Esophagus squamous epithelium (tissue), 5 donors: ENCODE measurements around the gene CNTNAP4. TPM values are rescaled to one million over a fixed set of nuclear protein-coding genes. Genes with fewer than 3 reads are reported as not detected.

ENCODE experiments used
- DNase-seq: peaks from one replicate; lab custom pipeline; 2025; lab: John Stamatoyannopoulos, UW
- H3K27ac ChIP-seq, 4 donors: fragments of 200-600 bp; sonication (generic); one replicate each; pipeline ENCODE4 v1.5.1; 2016 to 2019; ENCODE audit warnings: mild to moderate bottlenecking in 1 of 4
- H3K27me3 ChIP-seq, 4 donors: fragments of 200-600 bp; sonication (generic); 1 replicate in 3 of 4; 2 replicates in 1 of 4; pipeline versions ENCODE4 v1.5.1 to v1.6.0; 2017 to 2021; ENCODE audit warnings: antibody characterized with exemption in 1 of 4
- H3K36me3 ChIP-seq, 3 donors: fragments of 200-600 bp; sonication (generic); one replicate each; pipeline ENCODE4 v1.5.1; 2016 to 2019
- H3K4me1 ChIP-seq, 3 donors: fragments of 200-600 bp; sonication (generic); one replicate each; pipeline ENCODE4 v1.5.1; 2017 to 2019
- H3K4me3 ChIP-seq, 4 donors: fragments of 200-600 bp; sonication (generic); 1 replicate in 3 of 4; 2 replicates in 1 of 4; pipeline ENCODE4 v1.5.1; 2016 to 2019; ENCODE audit warnings: mild to moderate bottlenecking in 2 of 4, moderate library complexity in 1 of 4
- H3K9me3 ChIP-seq, 3 donors: fragments of 200-600 bp; sonication (generic); one replicate each; pipeline ENCODE4 v1.5.1; 2016 to 2019
- POLR2A ChIP-seq, 4 donors: fragments of 450-650 bp; IDR thresholded peaks; one replicate each; pipeline ENCODE4 v1.6.1; 2017; ENCODE audit warnings: antibody characterized with exemption in 4 of 4, mild to moderate bottlenecking in 4 of 4, moderate library complexity in 3 of 4
- WGBS, 2 donors: methylation state at CpG; one replicate each; pipeline ENCODE4 v1.1.5; 2018; 5-methylcytosine and 5-hydroxymethylcytosine counted together
- intact Hi-C: fragments of 100-400 bp; cut with DNase I; formaldehyde crosslinking; loops from one replicate; pipeline ENCODE4 v1.15.0; 2022
- total RNA-seq, 4 donors: library from RNA; depleted of rRNA; stranded (reverse); fragments of >200 nt; gene quantifications; one replicate each; pipeline ENCODE4 v1.1.0, GENCODE V29; 2016
- TF ChIP-seq, protein P1 (sequence below), 6 experiments: fragments of 450-650 bp in 4 of 6; fragments of 200-600 bp in 2 of 6; sonication (generic) in 2 of 6; IDR thresholded peaks; one replicate each; pipeline ENCODE4 v1.5.1; 2016 to 2019; ENCODE audit warnings: antibody characterized with exemption in 6 of 6, mild to moderate bottlenecking in 4 of 6, moderate library complexity in 4 of 6
- donor health status: DM: yes; HTN: yes; CAD: no.

Gene CNTNAP4
- total RNA-seq, 4 donors from 2014 or later = not detected

DNA sequence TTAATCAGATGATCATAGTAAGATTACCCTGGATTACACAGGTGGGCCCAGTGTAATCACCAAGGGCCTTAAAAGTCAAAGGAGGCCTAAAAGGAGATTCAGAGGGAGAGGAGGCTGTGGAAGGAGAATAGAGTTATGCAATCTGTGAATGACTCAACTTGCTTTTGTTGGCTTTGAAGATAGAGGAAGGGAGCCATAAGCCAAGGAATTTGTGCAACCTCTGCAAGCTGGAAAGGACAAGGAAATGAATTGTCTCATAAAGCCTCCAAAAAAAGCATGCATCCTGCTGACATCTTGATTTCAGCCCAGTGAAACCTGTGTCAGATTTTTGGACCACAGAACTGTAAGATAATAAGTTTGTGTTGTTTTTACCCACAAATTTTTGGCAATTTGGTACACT is 109.6 kb downstream of the CNTNAP4 start:
- TF ChIP-seq POLR2A (IDR thresholded peaks at IDR 0.05) = no peak
- TF ChIP-seq, protein P1, sequence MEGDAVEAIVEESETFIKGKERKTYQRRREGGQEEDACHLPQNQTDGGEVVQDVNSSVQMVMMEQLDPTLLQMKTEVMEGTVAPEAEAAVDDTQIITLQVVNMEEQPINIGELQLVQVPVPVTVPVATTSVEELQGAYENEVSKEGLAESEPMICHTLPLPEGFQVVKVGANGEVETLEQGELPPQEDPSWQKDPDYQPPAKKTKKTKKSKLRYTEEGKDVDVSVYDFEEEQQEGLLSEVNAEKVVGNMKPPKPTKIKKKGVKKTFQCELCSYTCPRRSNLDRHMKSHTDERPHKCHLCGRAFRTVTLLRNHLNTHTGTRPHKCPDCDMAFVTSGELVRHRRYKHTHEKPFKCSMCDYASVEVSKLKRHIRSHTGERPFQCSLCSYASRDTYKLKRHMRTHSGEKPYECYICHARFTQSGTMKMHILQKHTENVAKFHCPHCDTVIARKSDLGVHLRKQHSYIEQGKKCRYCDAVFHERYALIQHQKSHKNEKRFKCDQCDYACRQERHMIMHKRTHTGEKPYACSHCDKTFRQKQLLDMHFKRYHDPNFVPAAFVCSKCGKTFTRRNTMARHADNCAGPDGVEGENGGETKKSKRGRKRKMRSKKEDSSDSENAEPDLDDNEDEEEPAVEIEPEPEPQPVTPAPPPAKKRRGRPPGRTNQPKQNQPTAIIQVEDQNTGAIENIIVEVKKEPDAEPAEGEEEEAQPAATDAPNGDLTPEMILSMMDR (IDR thresholded peaks at IDR 0.05) = no peak
- H3K36me3 ChIP-seq = no peaks in the 10 kb centered on the region
- intact Hi-C loops = no loop called here
- H3K27me3 ChIP-seq = no peaks in the 10 kb centered on the region
- H3K4me1 ChIP-seq = no peaks in the 10 kb centered on the region
- DNase-seq = no peak
- H3K4me3 ChIP-seq = no peak overlapping the region
- H3K9me3 ChIP-seq = peaks cover 0 to 5% (median 0%) of the 10 kb centered on the region in 3 donors
- no peak overlapping the region for H3K27ac ChIP-seq

DNA sequence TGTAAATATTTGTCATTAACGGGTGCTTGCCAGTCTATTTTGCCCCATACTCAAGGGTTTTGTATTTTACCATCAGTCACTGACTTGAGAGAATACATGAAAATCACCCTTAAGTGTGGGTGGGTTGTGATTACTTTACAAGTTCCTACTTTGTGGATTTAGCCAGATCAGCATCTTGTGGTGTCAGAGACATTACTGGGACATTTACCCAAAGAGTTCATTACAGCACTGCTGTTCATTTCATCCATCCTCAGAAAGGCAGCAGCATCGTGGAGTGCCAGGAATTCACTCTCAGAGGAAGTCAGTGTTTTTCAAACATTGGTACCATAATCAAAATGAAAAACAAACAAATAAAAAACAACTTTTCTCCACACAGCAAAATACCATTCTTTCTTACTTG is 110.8 kb downstream of the CNTNAP4 start:
- no peak overlapping the region for H3K27ac ChIP-seq
- no peak for TF ChIP-seq POLR2A (IDR thresholded peaks at IDR 0.05)
- TF ChIP-seq, protein P1 (IDR thresholded peaks at IDR 0.05) = no peak
- no peak overlapping the region for H3K4me3 ChIP-seq
- H3K27me3 ChIP-seq = no peaks in the 10 kb centered on the region
- H3K4me1 ChIP-seq = no peaks in the 10 kb centered on the region
- intact Hi-C loops = no loop called here
- peaks cover 0 to 5% (median 0%) of the 10 kb centered on the region in 3 donors for H3K9me3 ChIP-seq
- 19 to 31% methylated on average over 2 of the region's 2 CpGs for WGBS, 2 donors
- no peaks in the 10 kb centered on the region for H3K36me3 ChIP-seq
- no peak for DNase-seq

DNA sequence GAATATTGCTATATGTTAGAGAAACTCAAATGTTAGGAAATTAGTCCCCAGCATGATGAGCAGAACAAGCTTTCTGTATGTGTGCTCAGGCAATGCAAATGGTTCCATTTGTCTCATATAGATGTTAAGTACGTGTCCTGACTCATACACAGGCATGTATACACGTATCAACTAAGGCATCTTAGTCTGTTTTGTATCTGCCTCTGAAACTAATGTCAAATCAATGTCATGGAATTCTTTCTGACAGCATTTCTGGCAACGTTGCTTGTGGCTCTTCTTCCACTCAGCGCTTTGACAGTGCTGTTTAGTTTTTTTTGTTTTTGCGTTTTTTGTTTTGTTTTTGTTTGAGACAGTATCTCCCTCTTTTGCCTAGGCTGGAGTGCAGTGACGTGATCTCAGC is 111.9 kb downstream of the CNTNAP4 start:
- intact Hi-C loops = no loop called here
- Histone ChIP-seq H3K9me3 (peaks cover 0 to 2% (median 0%) of the 10 kb centered on the region in 3 donors), H3K27ac (no peak overlapping the region), H3K36me3 (no peaks in the 10 kb centered on the region), H3K27me3 (no peaks in the 10 kb centered on the region), H3K4me3 (no peak overlapping the region), H3K4me1 (no peaks in the 10 kb centered on the region)
- WGBS, 2 donors = 64 to 65% methylated on average over 6 of the region's 6 CpGs
- no peak for TF ChIP-seq POLR2A (IDR thresholded peaks at IDR 0.05)
- TF ChIP-seq, protein P1 (IDR thresholded peaks at IDR 0.05) = no peak
- no peak for DNase-seq

DNA sequence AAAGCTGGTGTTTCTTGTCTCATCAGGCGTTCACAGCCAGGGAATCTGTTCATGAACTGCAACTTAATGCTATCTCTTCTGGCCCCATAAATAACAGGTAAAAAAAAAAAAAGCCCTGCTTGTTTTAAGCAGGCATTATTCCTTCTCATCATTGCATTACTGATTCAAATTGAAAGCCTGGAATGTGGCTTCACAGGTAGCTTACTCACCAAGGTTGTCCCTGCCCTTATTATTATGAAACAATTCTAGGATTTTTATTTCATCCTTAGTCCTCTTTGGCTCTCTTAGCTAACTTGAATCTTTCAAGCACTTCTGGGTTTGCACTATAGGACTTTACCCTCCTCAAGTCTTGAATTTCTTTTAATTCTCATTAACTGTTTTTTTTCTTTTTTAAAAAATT is 113.3 kb downstream of the CNTNAP4 start:
- Histone ChIP-seq H3K4me3 (no peak overlapping the region), H3K9me3 (no peaks in the 10 kb centered on the region), H3K4me1 (no peaks in the 10 kb centered on the region), H3K36me3 (no peaks in the 10 kb centered on the region), H3K27ac (no peak overlapping the region), H3K27me3 (no peaks in the 10 kb centered on the region)
- intact Hi-C loops = no loop called here
- no peak for DNase-seq
- TF ChIP-seq POLR2A (IDR thresholded peaks at IDR 0.05) = no peak
- TF ChIP-seq, protein P1 (IDR thresholded peaks at IDR 0.05) = no peak
- 33 to 38% methylated on average over 1 of the region's 1 CpG for WGBS, 2 donors

DNA sequence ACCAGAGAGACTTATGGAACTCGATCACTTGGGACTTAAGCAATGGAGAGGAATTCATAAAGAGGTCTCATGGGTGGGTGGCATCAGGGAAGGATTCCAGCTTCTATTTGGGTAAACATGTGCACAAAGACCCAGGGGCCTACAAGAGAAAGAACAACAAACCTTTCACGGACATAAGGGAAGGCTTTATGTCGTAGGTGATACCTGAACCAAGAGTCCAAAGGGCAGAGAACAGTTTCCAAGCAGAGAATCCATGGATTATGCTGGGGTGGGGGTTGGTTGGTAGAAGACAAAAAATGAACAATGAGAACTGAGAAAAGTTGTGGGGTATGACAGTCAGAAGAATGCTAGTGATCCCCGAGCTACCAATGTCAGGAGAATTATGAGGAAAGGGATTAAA is 119.8 kb downstream of the CNTNAP4 start:
- Histone ChIP-seq H3K9me3 (no peaks in the 10 kb centered on the region), H3K4me1 (no peaks in the 10 kb centered on the region), H3K27me3 (no peaks in the 10 kb centered on the region), H3K4me3 (no peak overlapping the region), H3K36me3 (no peaks in the 10 kb centered on the region), H3K27ac (no peak overlapping the region)
- WGBS, 2 donors = 50 to 53% methylated on average over 4 of the region's 4 CpGs
- TF ChIP-seq POLR2A (IDR thresholded peaks at IDR 0.05) = no peak
- TF ChIP-seq, protein P1 (IDR thresholded peaks at IDR 0.05) = no peak
- DNase-seq = no peak
- intact Hi-C loops = no loop called here
